ENCODE data around the gene PPP1R13L.
A peak's percentile ranks its signal among the peaks of the same experiment; 100 is the strongest.
"Not testable (repeated sequence)": the region's sequence is repeated elsewhere in the genome, so short reads cannot be mapped to it uniquely, and the experiment has no call there.

The PPP1R13L gene

DNA sequence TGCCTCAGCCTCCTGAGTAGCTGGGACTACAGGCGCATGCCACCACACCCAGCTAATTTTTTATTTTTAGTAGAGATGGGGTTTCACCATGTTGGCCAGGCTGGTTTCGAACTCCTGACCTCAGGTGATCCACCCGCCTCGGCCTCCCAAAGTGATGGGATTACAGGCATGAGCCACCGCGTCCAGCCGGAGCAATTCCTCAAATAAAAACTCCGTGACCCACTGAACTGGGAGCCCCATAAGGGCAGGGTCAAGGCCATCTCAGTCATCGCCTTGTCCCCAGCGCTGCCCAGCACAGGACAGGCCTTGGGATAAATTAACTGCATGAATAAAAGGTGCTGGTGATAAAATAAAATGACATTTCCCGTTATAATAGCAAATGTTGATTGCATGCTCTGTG lies 25.0 kb upstream of the PPP1R13L start:
- not testable (repeated sequence) for DNase-seq (ENCODE audit: low spot score)

DNA sequence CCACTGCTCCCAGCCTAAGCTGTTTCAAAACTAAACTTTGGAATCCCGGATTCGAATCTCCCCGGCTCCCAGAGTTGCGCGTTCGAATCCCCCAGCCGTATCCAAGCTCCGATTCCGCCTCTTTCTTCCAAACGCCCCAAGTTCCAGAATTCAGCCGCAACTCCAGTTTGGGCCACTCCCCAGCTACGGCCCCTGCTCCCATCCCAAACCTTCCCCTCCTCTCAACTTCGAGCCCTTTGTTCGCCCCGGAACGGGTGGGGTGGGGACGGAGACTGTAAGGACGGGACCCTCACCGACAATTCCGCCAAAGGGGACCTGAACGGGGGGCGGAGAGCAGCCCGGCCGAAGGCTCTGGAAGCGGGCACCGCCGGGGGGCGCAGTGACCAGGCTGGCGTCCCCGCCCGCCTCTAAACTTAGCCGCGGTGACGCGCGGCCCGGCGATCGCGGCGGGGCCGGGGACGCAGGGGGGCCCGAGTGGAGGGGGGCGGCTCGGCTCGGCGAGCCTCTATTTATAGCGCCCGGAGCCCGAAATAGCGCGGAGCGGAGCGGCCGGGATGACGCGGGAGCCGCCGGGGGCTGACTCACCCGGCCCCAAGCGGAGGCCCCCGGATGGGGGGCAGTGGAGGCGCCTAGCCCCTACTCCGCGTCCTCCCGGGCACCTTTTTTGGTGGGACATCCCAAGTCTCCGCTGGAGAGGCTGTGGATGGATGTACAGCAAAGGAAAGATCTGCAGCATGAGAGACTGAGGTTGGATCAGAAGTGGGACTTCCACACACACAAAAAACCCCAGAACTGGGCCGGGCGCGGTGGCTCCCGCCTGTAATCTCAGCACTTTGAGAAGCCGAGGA lies 23.7 kb upstream of the PPP1R13L start:
- peak; percentile 82 for DNase-seq (ENCODE audit: low spot score)

DNA sequence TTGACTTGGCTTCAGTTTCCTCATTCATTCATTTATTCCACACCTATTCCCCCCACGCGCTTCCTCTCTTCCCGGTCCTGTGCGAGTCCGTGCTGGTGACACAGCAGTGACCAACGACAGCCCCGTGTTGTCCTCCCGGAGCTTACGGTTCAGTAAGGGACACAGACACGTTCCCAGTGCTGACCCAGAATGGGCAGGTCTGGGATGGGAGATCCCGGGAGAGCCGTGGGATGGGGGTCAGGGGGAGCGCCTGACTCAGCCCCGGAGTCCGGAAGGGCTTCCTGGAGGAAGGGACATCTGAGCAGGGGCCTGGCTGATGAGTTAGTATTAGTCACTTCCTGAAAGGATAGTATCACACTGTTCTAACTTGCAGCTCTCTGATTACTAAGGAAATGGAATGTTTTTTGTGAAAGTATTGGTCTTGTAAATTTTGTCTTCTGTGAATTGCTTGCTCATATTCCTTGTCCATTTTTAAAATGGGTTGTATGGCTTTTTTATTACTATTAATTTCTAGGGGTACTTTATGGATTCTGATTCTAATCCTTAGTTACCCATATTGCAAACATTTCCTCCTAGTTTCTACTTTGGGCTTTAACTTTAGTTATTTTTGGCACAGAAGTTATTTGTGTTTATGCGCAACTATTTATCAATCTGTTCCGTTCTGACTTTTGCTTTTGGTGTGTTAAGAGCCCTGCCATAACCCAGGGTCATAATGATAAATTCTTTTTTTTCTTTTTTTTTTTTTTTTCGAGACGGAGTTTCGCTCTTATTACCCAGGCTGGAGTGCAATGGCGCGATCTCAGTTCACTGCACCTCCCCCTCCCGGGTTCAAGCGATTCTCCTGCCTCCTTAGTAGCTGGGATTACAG lies 19.6 kb upstream of the PPP1R13L start:
- DNase-seq (ENCODE audit: low spot score): peak; percentile 84

GRCh38 chr19:45423589-45424190 lies 18.8 kb upstream of the PPP1R13L start, which contains the start of gene ERCC1:
TSS of gene ERCC1 (minus strand) at chr19:45423917. CDS start at chr19:45423374, 543 bp downstream.
- peak; percentile 94 for DNase-seq (ENCODE audit: low spot score)

DNA sequence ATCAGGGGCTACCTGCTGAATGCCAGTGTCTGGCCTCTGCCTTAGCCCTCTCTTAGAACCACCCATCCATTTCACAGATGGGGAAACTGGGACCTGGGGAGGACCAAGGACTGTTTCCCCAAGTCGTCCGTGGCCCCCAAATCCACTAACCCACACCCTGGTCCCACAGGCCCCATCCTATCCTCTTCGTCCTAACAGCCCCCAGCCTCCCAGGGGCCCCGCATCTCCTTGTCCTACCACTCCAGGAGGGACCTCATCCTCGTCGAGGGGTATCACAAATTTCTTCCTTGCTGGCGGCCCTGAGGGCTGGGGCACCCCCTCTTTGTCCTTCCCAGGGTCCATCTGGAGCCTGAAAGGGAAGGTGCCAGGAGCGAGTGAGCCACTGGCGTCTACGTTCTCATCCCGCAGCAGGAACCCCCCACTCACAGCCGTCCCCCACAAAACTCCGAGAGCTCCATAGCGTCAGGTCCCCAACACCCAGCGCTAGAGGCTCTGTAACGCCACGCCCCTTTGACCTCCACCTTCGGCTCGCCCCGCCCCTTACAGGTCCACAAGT lies 18.2 kb upstream of the PPP1R13L start:
- DNase-seq (ENCODE audit: low spot score): no peak

DNA sequence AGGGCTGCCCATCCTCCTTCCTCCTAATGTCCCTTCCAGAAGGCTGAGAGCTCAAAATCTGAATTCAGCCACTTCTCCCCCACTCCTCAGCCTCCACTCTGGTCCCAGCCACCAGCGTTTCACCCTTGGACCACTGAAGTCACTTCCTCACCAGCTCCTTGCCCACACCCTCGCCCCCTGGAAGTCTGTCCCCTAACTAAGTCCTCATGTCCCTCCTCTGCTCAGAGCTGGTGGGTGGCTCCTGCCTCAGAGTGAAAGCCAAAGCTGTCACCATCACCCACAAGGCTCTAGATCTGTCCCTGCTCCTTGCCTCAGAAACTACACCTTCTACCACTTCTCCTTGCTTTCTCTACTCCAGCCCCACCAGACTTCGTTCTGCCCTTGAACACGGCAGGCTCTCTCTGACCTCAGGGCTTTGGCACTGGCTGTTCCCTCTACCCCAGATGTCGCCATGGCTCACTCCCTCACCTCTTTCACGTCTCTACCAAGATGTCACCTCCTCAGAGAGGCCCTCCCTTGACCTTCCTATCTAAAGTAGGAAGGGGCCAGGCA lies 17.2 kb upstream of the PPP1R13L start:
- DNase-seq (ENCODE audit: low spot score): no peak

GRCh38 chr19:45420871-45421270 lies 16.0 kb upstream of the PPP1R13L start:
- no peak for DNase-seq (ENCODE audit: low spot score)

DNA sequence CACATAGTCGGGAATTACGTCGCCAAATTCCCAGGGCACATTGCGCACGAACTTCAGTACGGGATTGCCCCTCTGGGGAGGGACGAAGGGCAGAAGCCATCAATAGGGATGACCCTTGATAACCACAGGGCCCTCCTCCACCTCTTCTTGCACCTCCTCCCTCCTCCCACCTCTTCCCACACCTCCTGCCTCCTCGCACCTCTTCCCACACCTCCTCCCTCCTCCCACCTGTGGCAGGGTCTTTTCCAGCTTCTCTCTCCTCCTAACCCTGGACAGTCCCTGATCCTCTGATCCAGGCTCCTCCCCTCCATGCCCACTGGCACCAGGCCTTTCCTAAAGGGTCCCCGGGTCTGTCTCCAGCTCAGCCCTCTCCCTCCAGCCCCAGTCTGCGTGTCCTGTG lies 15.5 kb upstream of the PPP1R13L start:
- no peak for DNase-seq (ENCODE audit: low spot score)

DNA sequence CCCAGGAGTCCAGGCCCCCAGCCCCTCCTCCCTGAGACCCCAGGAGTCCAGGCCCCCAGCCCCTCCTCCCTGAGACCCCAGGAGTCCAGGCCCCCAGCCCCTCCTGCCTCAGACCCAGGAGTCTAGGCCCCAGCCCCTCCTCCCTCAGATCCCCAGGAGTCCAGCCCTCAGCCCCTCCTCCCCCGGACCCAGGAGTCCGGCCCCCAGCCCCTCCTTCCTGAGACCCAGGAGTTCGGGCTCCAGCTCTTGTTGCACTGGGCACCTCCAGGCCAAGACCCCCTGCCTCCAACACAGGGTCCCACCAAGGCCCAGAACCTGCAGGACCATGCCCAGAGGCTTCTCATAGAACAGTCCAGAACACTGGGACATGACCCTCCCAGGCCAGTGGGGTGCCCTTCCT lies 15.0 kb upstream of the PPP1R13L start:
- DNase-seq (ENCODE audit: low spot score): no peak

DNA sequence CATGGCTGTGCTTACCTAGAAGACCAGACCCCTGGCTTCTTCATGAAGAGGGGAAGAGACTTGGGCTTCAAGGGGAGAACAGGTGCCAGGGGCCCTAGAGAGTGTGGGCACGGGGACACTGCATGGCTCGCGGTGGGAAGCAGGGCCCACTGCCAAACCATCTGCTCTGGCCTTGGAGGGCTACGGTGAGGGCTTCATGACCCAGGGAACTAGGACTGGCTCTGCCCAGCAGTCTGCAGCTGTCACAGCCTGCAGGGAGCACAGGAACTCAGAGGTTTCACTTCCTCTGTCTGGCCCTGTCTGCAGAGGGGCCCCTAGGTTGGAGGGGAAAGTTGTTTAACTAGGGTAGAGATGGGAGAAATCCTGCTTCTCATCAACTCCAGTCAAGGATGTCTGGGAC lies 14.5 kb upstream of the PPP1R13L start:
- DNase-seq (ENCODE audit: low spot score): no peak

DNA sequence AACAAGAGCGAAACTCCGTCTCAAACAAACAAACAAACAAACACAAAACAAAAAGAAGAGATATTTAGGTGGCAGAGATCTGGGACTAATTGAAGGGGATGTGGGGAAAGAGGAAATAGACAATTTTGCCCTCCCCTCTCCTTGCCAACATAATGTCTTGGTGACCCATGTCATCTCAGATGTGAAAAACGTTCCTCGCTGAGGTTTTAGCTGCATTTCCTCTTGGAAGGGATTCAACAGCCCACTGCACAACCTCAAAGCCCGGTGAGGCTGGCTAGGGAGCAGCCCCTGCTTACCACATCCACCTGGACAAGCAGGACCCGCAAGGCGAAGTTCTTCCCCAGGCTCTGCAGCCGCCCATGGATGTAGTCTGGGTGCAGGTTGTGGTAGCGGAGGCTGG lies 13.9 kb upstream of the PPP1R13L start:
- no peak for DNase-seq (ENCODE audit: low spot score)

DNA sequence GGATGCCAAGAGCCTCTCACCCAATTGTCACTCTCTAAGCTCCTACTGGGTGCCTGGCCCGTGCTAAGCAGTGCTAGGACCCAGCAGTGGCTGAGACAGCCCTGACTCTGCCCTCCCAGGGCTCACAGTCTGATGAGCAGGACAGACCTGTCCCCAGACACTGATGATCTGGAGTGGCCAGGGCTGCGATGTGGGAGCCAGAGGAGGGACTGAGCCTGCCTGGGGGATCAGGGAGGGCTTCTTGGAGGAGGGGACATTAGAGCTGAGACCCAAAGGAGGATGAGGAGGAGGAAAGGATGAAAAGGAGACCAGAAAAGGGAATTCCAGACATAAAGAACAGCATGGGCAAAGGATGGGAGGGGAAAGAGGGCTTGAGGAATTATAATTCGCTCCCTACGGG lies 12.3 kb upstream of the PPP1R13L start:
- DNase-seq (ENCODE audit: low spot score): no peak

- no peak for DNase-seq (ENCODE audit: low spot score)
Observed at GRCh38 chr19:45414468-45414867, 9.6 kb upstream of the PPP1R13L start.

DNA sequence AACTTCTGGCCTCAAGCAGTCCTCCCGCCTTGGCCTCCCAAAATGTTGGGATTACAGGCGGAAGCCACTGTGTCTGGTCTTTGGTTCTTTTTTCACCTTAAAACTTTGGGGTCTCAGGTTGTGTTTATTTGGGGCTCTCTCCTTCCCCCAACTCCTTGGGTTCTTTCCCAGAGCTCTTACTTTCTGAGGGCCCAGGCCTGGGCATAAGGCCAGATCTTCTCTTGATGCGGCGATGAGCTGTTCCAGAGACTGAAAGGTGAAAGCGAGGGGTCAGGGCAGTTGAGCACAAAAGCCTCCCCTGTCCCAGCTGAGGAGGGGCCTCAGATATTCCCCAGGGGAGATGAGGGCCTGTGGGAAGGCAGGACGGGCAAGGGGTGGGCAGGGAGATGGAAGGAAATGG lies 8.6 kb upstream of the PPP1R13L start:
- no peak for DNase-seq (ENCODE audit: low spot score)

- DNase-seq (ENCODE audit: low spot score): not testable (repeated sequence)
Observed at GRCh38 chr19:45410330-45410729, 5.5 kb upstream of the PPP1R13L start.

DNA sequence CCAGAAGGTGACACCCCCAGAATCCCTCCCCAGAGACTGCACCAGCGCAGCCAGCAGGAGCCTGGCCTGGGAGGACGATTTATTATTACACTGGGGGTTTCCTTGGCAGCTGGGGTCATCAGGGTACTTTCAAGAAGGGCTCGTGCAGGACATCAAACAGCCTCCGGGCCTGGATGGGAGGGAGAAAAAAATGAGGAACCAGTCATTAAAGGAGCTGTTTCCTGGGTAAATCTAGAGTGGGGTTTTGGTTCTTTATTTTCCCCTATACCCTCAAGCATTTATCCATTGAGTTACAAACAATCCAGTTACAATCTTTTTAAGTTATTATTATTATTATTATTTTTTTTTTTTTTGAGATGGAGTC lies 4.7 kb upstream of the PPP1R13L start:
- no peak for DNase-seq (ENCODE audit: low spot score)

GRCh38 chr19:45408830-45409556 lies 4.1 kb upstream of the PPP1R13L start:
- DNase-seq (ENCODE audit: low spot score): no peak

GRCh38 chr19:45408121-45408520 lies 3.3 kb upstream of the PPP1R13L start:
- no peak for DNase-seq (ENCODE audit: low spot score)

GRCh38 chr19:45407585-45407984 lies 2.7 kb upstream of the PPP1R13L start:
- DNase-seq (ENCODE audit: low spot score): not testable (repeated sequence)

- no peak for DNase-seq (ENCODE audit: low spot score)
Observed at GRCh38 chr19:45407091-45407375, 2.2 kb upstream of the PPP1R13L start.

DNA sequence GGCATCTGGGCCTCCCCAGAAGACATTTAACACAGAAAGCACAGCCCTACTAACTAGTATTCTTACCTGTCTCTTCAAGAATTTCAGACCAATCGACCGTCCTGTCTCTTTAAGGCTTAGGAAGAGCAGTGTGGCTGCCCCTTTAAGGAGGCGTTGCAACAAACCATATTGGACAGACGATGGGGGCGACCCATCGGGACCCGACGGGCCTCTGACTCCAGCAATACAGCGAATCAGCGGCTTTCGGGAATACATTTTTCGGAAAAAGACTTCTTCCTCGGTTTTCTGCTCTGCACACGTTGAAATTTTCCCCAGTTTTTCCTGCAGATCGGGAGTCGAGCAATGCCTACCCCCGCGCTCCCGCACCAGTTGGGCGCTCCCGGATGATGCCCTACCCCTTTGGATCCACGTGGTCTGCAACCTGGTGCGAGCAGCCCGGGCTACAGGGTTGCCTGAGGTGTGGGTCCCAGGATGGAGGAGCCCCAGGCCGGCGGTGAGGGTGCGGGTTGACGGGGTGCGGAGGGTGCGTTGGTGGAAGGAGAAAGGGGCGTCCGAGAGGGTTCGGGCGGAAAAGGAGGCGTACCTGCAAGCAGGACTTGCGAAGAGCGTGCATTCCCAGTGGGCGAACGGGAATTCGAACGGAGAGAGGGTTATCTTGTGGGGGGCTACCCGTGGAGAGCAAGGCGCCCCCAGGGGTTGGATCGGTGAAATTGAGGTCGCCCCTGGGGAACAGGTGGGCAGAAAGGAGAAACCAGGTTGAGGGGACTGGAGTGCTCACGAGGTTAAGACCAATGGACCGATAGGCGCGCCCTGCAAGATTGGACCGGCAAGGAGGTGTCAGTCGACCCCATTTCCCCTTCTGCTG lies 1.6 kb upstream of the PPP1R13L start, which contains the start of gene POLR1G:
Gene POLR1G, plus strand, starts transcription at position 419 of the 865 bp plus-strand sequence. Its CDS starts 53 bp downstream, at position 472.
- DNase-seq (ENCODE audit: low spot score): peak; percentile 86
